ENCODE measurements around the gene GJB3. TPM values are rescaled to one million over a fixed set of nuclear protein-coding genes. Genes with fewer than 3 reads are reported as not detected.

Gene GJB3
- total RNA-seq, 3 donors from 2014 or later (not counting 1 experiment from before 2014, with no cell fraction given), result not detected

DNA sequence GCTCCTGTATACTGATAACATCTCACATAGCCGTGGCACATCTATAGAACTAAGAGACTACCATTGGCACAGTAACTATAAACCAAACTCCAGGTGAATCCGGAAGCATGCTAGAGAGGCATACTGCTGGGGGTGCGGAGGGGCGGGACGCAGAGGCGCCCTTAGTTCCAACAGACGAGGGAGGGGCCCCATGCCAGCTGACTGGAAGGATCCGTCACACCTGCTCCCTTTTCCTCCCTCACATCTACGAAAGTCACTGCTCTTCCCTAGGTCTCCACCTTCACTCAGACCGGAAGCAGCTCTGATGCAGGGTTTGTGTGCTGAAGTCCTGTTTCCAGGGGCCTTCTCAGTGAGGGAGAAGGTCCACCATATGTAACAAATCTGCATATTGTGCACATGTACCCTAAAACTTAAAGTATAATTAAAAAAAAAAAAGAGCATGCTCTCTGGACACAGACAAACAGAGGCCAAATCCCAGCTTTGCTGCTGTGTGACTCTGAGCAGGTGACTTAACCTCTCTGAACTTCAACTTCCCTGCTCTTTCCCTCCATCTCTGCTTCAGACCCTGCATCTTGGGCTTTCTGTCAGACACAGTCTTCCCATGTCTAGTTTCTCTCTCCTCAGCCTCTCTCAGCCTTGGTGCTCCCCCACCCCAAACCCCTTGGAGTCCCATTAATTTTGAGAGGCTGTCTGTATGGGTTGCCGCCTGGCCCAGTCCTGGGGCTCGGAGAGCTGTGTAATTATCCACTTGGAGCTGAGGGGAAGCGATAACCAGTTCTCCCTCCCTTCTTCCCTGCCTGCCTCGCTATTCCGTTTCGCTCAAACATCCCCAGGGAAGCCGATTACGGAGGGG is 34.0 kb upstream of the GJB3 start:
- Histone ChIP-seq H3K27ac (ENCODE audit: low read length) (no peak overlapping the region), H3K4me1 (ENCODE audit: control insufficient read depth, insufficient read depth, low read length) (peaks cover 3% of the 10 kb centered on the region), H3K4me3 (ENCODE audit: low read length) (no peak overlapping the region), H3K36me3 (ENCODE audit: control insufficient read depth, insufficient read depth, low read length) (no peaks in the 10 kb centered on the region), H3K9me3 (ENCODE audit: control insufficient read depth, insufficient read depth, low read length) (no peaks in the 10 kb centered on the region), H3K27me3 (ENCODE audit: control insufficient read depth, insufficient read depth, low read length) (no peaks in the 10 kb centered on the region)
- Mint-ChIP-seq H3K4me3 (no peak overlapping the region), H3K27ac (no peak overlapping the region), H3K4me1 (peaks cover 4 to 8% of the 10 kb centered on the region in 2 donors), H3K9me3 (no peaks in the 10 kb centered on the region), H3K36me3 (no peaks in the 10 kb centered on the region), H3K27me3 (ENCODE audit: low read depth in 2 of 2) (peaks cover 0 to 8% of the 10 kb centered on the region in 2 donors)
- DNase-seq (no peak), ATAC-seq (no peak)
- no peak for TF ChIP-seq CTCF (IDR thresholded peaks at IDR 0.05)
- 83% methylated on average over 15 of the region's 18 CpGs for WGBS (ENCODE audit: insufficient coverage)
- intact Hi-C loops (cut with micrococcal nuclease), result no loop called here

DNA sequence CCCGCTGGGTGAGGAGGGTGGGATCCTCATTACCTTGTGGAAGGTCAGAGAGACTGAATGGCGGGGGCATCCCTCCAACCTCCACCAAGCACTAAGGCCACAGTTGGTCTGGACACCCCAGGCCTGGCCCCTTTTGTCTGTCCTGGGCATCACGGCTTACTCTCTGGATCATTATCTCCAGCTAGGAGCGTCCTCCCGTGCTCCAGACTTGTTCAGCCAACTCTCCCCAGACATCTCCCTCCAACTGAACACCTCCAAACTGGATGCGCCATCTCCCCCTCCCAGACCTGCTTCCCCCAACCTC is 33.4 kb upstream of the GJB3 start:
- Mint-ChIP-seq H3K27ac (no peak overlapping the region), H3K9me3 (no peaks in the 10 kb centered on the region), H3K36me3 (no peaks in the 10 kb centered on the region), H3K4me3 (no peak overlapping the region), H3K27me3 (ENCODE audit: low read depth in 2 of 2) (peaks cover 0 to 8% of the 10 kb centered on the region in 2 donors), H3K4me1 (peaks cover under 1 to 4% of the 10 kb centered on the region in 2 donors)
- no peaks in the 10 kb centered on the region for H3K27me3 ChIP-seq (ENCODE audit: control insufficient read depth, insufficient read depth, low read length)
- H3K4me1 ChIP-seq (ENCODE audit: control insufficient read depth, insufficient read depth, low read length), result peaks cover under 1% of the 10 kb centered on the region
- no peak overlapping the region for H3K27ac ChIP-seq (ENCODE audit: low read length)
- ATAC-seq (no peak), DNase-seq (no peak)
- no peak overlapping the region for H3K4me3 ChIP-seq (ENCODE audit: low read length)
- H3K36me3 ChIP-seq (ENCODE audit: control insufficient read depth, insufficient read depth, low read length), result no peaks in the 10 kb centered on the region
- intact Hi-C loops (cut with micrococcal nuclease), result no loop called here
- no peaks in the 10 kb centered on the region for H3K9me3 ChIP-seq (ENCODE audit: control insufficient read depth, insufficient read depth, low read length)
- 81% methylated on average over 6 of the region's 6 CpGs for WGBS (ENCODE audit: insufficient coverage)
- TF ChIP-seq CTCF (IDR thresholded peaks at IDR 0.05), result no peak

DNA sequence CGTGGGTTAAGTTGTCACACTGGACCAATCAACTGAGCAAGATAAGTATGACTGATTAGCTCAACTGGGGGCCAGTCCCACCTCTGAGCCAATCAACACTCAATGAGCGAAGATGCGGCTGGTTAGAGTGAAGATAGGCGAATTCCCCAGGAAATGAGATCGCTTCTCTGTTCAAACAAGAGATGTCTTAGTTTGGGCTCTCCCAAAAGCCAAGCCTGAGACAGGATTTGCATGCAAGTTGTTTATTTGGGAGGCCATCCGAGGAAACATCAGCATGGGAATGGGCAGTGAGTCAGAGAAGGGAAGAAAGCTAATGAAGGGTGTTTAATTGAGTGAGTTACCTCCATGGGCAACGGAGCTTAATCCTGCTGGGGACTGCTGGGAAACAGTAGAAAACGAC is 31.0 kb upstream of the GJB3 start:
- Histone ChIP-seq H3K4me1 (ENCODE audit: control insufficient read depth, insufficient read depth, low read length) (no peaks in the 10 kb centered on the region), H3K9me3 (ENCODE audit: control insufficient read depth, insufficient read depth, low read length) (no peaks in the 10 kb centered on the region), H3K27ac (ENCODE audit: low read length) (no peak overlapping the region), H3K27me3 (ENCODE audit: control insufficient read depth, insufficient read depth, low read length) (no peaks in the 10 kb centered on the region), H3K4me3 (ENCODE audit: low read length) (no peak overlapping the region), H3K36me3 (ENCODE audit: control insufficient read depth, insufficient read depth, low read length) (no peaks in the 10 kb centered on the region)
- no peak for TF ChIP-seq CTCF (IDR thresholded peaks at IDR 0.05)
- intact Hi-C loops (cut with micrococcal nuclease), result no loop called here
- no peak for DNase-seq
- H3K4me1 Mint-ChIP-seq, result no peaks in the 10 kb centered on the region
- H3K4me3 Mint-ChIP-seq, result no peak overlapping the region
- ATAC-seq, result no peak
- H3K27ac Mint-ChIP-seq, result no peak overlapping the region
- no peaks in the 10 kb centered on the region for H3K36me3 Mint-ChIP-seq
- H3K27me3 Mint-ChIP-seq (ENCODE audit: low read depth in 2 of 2), result peaks cover 0 to 8% of the 10 kb centered on the region in 2 donors
- WGBS (ENCODE audit: insufficient coverage), result 74% methylated on average over 8 of the region's 8 CpGs
- no peaks in the 10 kb centered on the region for H3K9me3 Mint-ChIP-seq

GRCh38 chr1:34750610-34751009 is 30.4 kb upstream of the GJB3 start:
- ATAC-seq (no peak), DNase-seq (no peak)
- Histone ChIP-seq H3K4me1 (ENCODE audit: control insufficient read depth, insufficient read depth, low read length) (no peaks in the 10 kb centered on the region), H3K36me3 (ENCODE audit: control insufficient read depth, insufficient read depth, low read length) (no peaks in the 10 kb centered on the region), H3K27ac (ENCODE audit: low read length) (no peak overlapping the region), H3K27me3 (ENCODE audit: control insufficient read depth, insufficient read depth, low read length) (no peaks in the 10 kb centered on the region), H3K9me3 (ENCODE audit: control insufficient read depth, insufficient read depth, low read length) (no peaks in the 10 kb centered on the region), H3K4me3 (ENCODE audit: low read length) (no peak overlapping the region)
- intact Hi-C loops (cut with micrococcal nuclease), result no loop called here
- H3K9me3 Mint-ChIP-seq, result no peaks in the 10 kb centered on the region
- 86% methylated on average over 5 of the region's 5 CpGs for WGBS (ENCODE audit: insufficient coverage)
- peaks cover 0 to 8% of the 10 kb centered on the region in 2 donors for H3K27me3 Mint-ChIP-seq (ENCODE audit: low read depth in 2 of 2)
- H3K4me3 Mint-ChIP-seq, result no peak overlapping the region
- no peak overlapping the region for H3K27ac Mint-ChIP-seq
- no peaks in the 10 kb centered on the region for H3K4me1 Mint-ChIP-seq
- no peaks in the 10 kb centered on the region for H3K36me3 Mint-ChIP-seq
- TF ChIP-seq CTCF (IDR thresholded peaks at IDR 0.05), result no peak
